HepG2 (cell line): ENCODE data around the gene ZMIZ2.

Source experiments
- CEBPB ChIP-seq: IDR thresholded peaks from 2 replicates; pipeline ENCODE4 v1.6.1; 2011; ENCODE audit warnings: low read depth, low read length, improper control_type of control experiment, borderline replicate concordance
- EP300 ChIP-seq, 3 experiments: sonication (generic) in 1 of 3; formaldehyde crosslinking in 1 of 3; IDR thresholded peaks; 2 replicates each; pipeline versions ENCODE4 v1.5.1 to v1.6.1; 2011 to 2020; ENCODE audit warnings: low read depth in 2 of 3, low read length in 2 of 3, borderline replicate concordance in 1 of 3, improper control_type of control experiment in 1 of 3, mild to moderate bottlenecking in 1 of 3, missing genetic modification reagents in 1 of 3, moderate library complexity in 1 of 3
- JUN ChIP-seq: sonication (generic); formaldehyde crosslinking; IDR thresholded peaks from 2 replicates; pipeline ENCODE4 v1.4.0; 2020; ENCODE audit warnings: mild to moderate bottlenecking, missing genetic modification reagents
- WIZ ChIP-seq: sonication (generic); formaldehyde crosslinking; IDR thresholded peaks from 2 replicates; pipeline ENCODE4 v1.5.1; 2020; ENCODE audit warnings: mild to moderate bottlenecking, missing genetic modification reagents
- TF ChIP-seq, protein P1 (sequence below): IDR thresholded peaks from 2 replicates; pipeline ENCODE4 v1.6.1; 2016; ENCODE audit warnings: low read depth, control low read depth

GRCh38 chr7:44750424-44750823 lies 1.8 kb downstream of the ZMIZ2 start:
- no peak for TF ChIP-seq EP300 (IDR thresholded peaks at IDR 0.05; ENCODE audit: low read depth in 2 of 2, low read length in 2 of 2)
- TF ChIP-seq EP300 (CRISPR knock-in tag; IDR thresholded peaks at IDR 0.05; ENCODE audit: borderline replicate concordance): no peak
- TF ChIP-seq CEBPB: no peak
- TF ChIP-seq, protein P1, sequence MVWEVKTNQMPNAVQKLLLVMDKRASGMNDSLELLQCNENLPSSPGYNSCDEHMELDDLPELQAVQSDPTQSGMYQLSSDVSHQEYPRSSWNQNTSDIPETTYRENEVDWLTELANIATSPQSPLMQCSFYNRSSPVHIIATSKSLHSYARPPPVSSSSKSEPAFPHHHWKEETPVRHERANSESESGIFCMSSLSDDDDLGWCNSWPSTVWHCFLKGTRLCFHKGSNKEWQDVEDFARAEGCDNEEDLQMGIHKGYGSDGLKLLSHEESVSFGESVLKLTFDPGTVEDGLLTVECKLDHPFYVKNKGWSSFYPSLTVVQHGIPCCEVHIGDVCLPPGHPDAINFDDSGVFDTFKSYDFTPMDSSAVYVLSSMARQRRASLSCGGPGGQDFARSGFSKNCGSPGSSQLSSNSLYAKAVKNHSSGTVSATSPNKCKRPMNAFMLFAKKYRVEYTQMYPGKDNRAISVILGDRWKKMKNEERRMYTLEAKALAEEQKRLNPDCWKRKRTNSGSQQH (CRISPR knock-in tag): no peak
- no peak for TF ChIP-seq WIZ (CRISPR knock-in tag)
- TF ChIP-seq JUN (CRISPR knock-in tag): no peak
